Liver (tissue), 9 donors: ENCODE measurements around the gene DOCK10. TPM values are rescaled to one million over a fixed set of nuclear protein-coding genes. Genes with fewer than 3 reads are reported as not detected.

Experiments
- DNase-seq: peaks from one replicate; pipeline ENCODE4 v3.0.0-alpha.2; 2017; ENCODE audit warnings: low spot score
- H3K27ac ChIP-seq, 2 donors: one replicate each; pipeline ENCODE4 v1.7.0; 2013; ENCODE audit warnings: inconsistent platforms in 2 of 2, low read length in 2 of 2, control low read depth in 1 of 2, low read depth in 1 of 2, mild to moderate bottlenecking in 1 of 2
- H3K27me3 ChIP-seq, 4 donors: one replicate each; pipeline versions ENCODE4 v1.6.1 to v1.7.0; 2013; ENCODE audit warnings: low read length in 3 of 4, inconsistent platforms in 1 of 4, mild to moderate bottlenecking in 1 of 4, moderate library complexity in 1 of 4; ENCODE audit not compliant: control insufficient read depth in 4 of 4, insufficient read depth in 4 of 4
- H3K36me3 ChIP-seq, 4 donors: one replicate each; pipeline versions ENCODE4 v1.6.1 to v1.7.0; 2013; ENCODE audit warnings: low read length in 3 of 4, mild to moderate bottlenecking in 3 of 4, low read depth in 1 of 4, moderate library complexity in 1 of 4; ENCODE audit not compliant: control insufficient read depth in 4 of 4, insufficient read depth in 3 of 4
- H3K4me1 ChIP-seq, 4 donors: one replicate each; pipeline versions ENCODE4 v1.6.1 to v1.7.0; 2013; ENCODE audit warnings: low read length in 3 of 4, mild to moderate bottlenecking in 3 of 4, moderate library complexity in 1 of 4; ENCODE audit not compliant: control insufficient read depth in 4 of 4, insufficient read depth in 4 of 4
- H3K4me3 ChIP-seq, 3 donors: one replicate each; pipeline versions ENCODE4 v1.6.1 to v1.7.0; 2013; ENCODE audit warnings: low read length in 3 of 3, control low read depth in 1 of 3, low read depth in 1 of 3, mild to moderate bottlenecking in 1 of 3
- H3K9ac ChIP-seq, 2 donors: one replicate each; pipeline ENCODE4 v1.7.0; 2013; ENCODE audit warnings: low read length in 2 of 2, mild to moderate bottlenecking in 2 of 2, moderate library complexity in 2 of 2, control low read depth in 1 of 2, low read depth in 1 of 2
- H3K9me3 ChIP-seq, 4 donors: one replicate each; pipeline versions ENCODE4 v1.6.1 to v1.7.0; 2013; ENCODE audit warnings: low read length in 3 of 4; ENCODE audit not compliant: control insufficient read depth in 4 of 4
- EGR1 ChIP-seq, 2 donors: IDR thresholded peaks; 2 replicates each; pipeline ENCODE4 v1.6.1; 2016 to 2018; ENCODE audit warnings: antibody characterized with exemption in 2 of 2, low read depth in 2 of 2
- FOXA1 ChIP-seq: IDR thresholded peaks from 2 replicates; pipeline ENCODE4 v1.6.1; 2016; ENCODE audit warnings: antibody characterized with exemption
- FOXA2 ChIP-seq: IDR thresholded peaks from 2 replicates; pipeline ENCODE4 v1.6.1; 2016; ENCODE audit warnings: antibody characterized with exemption
- GABPA ChIP-seq, 2 donors: IDR thresholded peaks in 1 of 2; conservative IDR thresholded peaks in 1 of 2; 2 replicates each; pipeline ENCODE4 v1.6.1; 2016; ENCODE audit warnings: antibody characterized with exemption in 2 of 2, mild to moderate bottlenecking in 1 of 2, moderate library complexity in 1 of 2
- HNF4A ChIP-seq, 2 donors: conservative IDR thresholded peaks; 2 replicates each; pipeline ENCODE4 v1.6.1; 2016; ENCODE audit warnings: antibody characterized with exemption in 2 of 2, mild to moderate bottlenecking in 2 of 2
- HNF4G ChIP-seq: IDR thresholded peaks from 2 replicates; pipeline ENCODE4 v1.6.1; 2016; ENCODE audit warnings: antibody characterized with exemption
- JUND ChIP-seq, 2 donors: IDR thresholded peaks; 2 replicates each; pipeline ENCODE4 v1.6.1; 2016; ENCODE audit warnings: antibody characterized with exemption in 2 of 2
- NR2F2 ChIP-seq: IDR thresholded peaks from 2 replicates; pipeline ENCODE4 v1.6.1; 2016; ENCODE audit warnings: antibody characterized with exemption
- RAD21 ChIP-seq, 2 donors: IDR thresholded peaks; 2 replicates each; pipeline ENCODE4 v1.6.1; 2016; ENCODE audit warnings: antibody characterized with exemption in 2 of 2, mild to moderate bottlenecking in 2 of 2
- RXRA ChIP-seq, 2 donors: IDR thresholded peaks; 2 replicates each; pipeline ENCODE4 v1.6.1; 2017 to 2018; ENCODE audit warnings: antibody characterized with exemption in 2 of 2, mild to moderate bottlenecking in 1 of 2
- SP1 ChIP-seq: IDR thresholded peaks from 2 replicates; pipeline ENCODE4 v1.6.1; 2018; ENCODE audit warnings: antibody characterized with exemption, mild to moderate bottlenecking
- TAF1 ChIP-seq: conservative IDR thresholded peaks from 2 replicates; pipeline ENCODE4 v1.6.1; 2016; ENCODE audit warnings: antibody characterized with exemption, mild to moderate bottlenecking
- YY1 ChIP-seq: IDR thresholded peaks from 2 replicates; pipeline ENCODE4 v1.6.1; 2016; ENCODE audit warnings: antibody characterized with exemption, mild to moderate bottlenecking
- WGBS: extraction: QIAGEN DNeasy Blood & Tissue Kit; methylation state at CpG from one replicate; pipeline ENCODE4 v1.1.7; 2013; 5-methylcytosine and 5-hydroxymethylcytosine counted together
- polyA plus RNA-seq, 2 donors: library from polyadenylated mRNA; stranded (reverse) in 1 of 2; unstranded in 1 of 2; fragments of 200-250 nt in 1 of 2; fragments of >200 nt in 1 of 2; fragmentation: Nextera tagmentation in 1 of 2; extraction: Ambion mirVana in 1 of 2; gene quantifications; one replicate each; pipeline versions ENCODE4 v1.2.1 to v1.2.3, GENCODE V29; 2013 to 2015
- total RNA-seq, 2 donors: library from RNA; depleted of rRNA; stranded (reverse); fragments of >200 nt; gene quantifications; one replicate each; pipeline ENCODE4 v1.2.3, GENCODE V29; 2014
- TF ChIP-seq, protein P1 (sequence below): IDR thresholded peaks from 2 replicates; pipeline ENCODE4 v1.6.1; 2016; ENCODE audit warnings: antibody characterized with exemption
- TF ChIP-seq, protein P2 (sequence below): IDR thresholded peaks from 2 replicates; pipeline ENCODE4 v1.6.1; 2016; ENCODE audit warnings: antibody characterized with exemption, mild to moderate bottlenecking
- TF ChIP-seq, protein P3 (sequence below): IDR thresholded peaks from 2 replicates; pipeline ENCODE4 v1.6.1; 2016; ENCODE audit warnings: antibody characterized with exemption
- TF ChIP-seq, protein P4 (sequence below): fragments of 150-350 bp; IDR thresholded peaks from 2 replicates; pipeline ENCODE4 v1.5.1; 2017; ENCODE audit warnings: improper control_type of control experiment, low read depth, low read length; ENCODE audit not compliant: missing input control
- TF ChIP-seq, protein P5 (sequence below): IDR thresholded peaks from 2 replicates; pipeline ENCODE4 v1.6.1; 2016; ENCODE audit warnings: antibody characterized with exemption
- donor health status: healthy.
- donor health status: healthy.
- donor health status: healthy.
- donor health status: healthy.
- donor health status: healthy.

DOCK10 gene
- total and polyA plus RNA-seq, 4 donors, result 1.2 to 15.3 (median 6.8) TPM

DNA sequence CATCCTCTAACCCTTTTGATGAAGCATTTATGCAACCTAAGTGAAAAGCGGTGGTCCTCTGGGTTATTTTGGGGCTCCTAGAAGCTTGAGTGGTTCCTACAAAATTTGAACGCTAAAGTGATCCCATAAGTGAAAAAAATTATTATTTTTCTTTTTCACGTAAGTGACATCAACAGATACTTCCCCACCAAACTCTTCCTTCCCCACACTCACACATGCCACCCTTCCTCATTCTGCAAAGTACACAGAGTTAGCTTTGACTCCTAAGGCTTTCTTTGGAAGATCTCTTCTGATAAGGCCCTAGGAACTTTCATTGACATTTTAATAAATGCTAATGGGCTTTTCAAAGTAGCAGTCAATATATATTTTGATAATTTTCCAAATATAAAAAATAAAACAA, 109.7 kb downstream of the DOCK10 start:
- WGBS, result 83% methylated on average over 3 of the region's 3 CpGs
- Histone ChIP-seq H3K36me3 (peaks cover 0 to 4% (median 0%) of the 10 kb centered on the region in 4 donors), H3K4me3 (no peak overlapping the region), H3K27me3 (no peaks in the 10 kb centered on the region), H3K9ac (no peak overlapping the region), H3K9me3 (no peaks in the 10 kb centered on the region), H3K27ac (no peak overlapping the region), H3K4me1 (no peaks in the 10 kb centered on the region)
- no peak for DNase-seq
- no peak for TF ChIP-seq GABPA (IDR thresholded peaks at IDR 0.05 in 1 of 2, conservative IDR thresholded peaks at IDR 0.05 in 1 of 2)
- TF ChIP-seq NR2F2, result no peak
- TF ChIP-seq TAF1, result no peak
- TF ChIP-seq RAD21 (IDR thresholded peaks at IDR 0.05), result no peak
- TF ChIP-seq, protein P1, sequence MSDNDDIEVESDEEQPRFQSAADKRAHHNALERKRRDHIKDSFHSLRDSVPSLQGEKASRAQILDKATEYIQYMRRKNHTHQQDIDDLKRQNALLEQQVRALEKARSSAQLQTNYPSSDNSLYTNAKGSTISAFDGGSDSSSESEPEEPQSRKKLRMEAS, result no peak
- no peak for TF ChIP-seq FOXA2
- TF ChIP-seq EGR1 (IDR thresholded peaks at IDR 0.05; ENCODE audit: low read depth in 2 of 2), result no peak
- TF ChIP-seq SP1, result no peak
- no peak for TF ChIP-seq HNF4A (conservative IDR thresholded peaks at IDR 0.05)
- TF ChIP-seq JUND (IDR thresholded peaks at IDR 0.05), result no peak
- TF ChIP-seq, protein P2, sequence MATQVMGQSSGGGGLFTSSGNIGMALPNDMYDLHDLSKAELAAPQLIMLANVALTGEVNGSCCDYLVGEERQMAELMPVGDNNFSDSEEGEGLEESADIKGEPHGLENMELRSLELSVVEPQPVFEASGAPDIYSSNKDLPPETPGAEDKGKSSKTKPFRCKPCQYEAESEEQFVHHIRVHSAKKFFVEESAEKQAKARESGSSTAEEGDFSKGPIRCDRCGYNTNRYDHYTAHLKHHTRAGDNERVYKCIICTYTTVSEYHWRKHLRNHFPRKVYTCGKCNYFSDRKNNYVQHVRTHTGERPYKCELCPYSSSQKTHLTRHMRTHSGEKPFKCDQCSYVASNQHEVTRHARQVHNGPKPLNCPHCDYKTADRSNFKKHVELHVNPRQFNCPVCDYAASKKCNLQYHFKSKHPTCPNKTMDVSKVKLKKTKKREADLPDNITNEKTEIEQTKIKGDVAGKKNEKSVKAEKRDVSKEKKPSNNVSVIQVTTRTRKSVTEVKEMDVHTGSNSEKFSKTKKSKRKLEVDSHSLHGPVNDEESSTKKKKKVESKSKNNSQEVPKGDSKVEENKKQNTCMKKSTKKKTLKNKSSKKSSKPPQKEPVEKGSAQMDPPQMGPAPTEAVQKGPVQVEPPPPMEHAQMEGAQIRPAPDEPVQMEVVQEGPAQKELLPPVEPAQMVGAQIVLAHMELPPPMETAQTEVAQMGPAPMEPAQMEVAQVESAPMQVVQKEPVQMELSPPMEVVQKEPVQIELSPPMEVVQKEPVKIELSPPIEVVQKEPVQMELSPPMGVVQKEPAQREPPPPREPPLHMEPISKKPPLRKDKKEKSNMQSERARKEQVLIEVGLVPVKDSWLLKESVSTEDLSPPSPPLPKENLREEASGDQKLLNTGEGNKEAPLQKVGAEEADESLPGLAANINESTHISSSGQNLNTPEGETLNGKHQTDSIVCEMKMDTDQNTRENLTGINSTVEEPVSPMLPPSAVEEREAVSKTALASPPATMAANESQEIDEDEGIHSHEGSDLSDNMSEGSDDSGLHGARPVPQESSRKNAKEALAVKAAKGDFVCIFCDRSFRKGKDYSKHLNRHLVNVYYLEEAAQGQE, result no peak
- TF ChIP-seq, protein P3, sequence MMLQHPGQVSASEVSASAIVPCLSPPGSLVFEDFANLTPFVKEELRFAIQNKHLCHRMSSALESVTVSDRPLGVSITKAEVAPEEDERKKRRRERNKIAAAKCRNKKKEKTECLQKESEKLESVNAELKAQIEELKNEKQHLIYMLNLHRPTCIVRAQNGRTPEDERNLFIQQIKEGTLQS, result no peak
- TF ChIP-seq, protein P4, sequence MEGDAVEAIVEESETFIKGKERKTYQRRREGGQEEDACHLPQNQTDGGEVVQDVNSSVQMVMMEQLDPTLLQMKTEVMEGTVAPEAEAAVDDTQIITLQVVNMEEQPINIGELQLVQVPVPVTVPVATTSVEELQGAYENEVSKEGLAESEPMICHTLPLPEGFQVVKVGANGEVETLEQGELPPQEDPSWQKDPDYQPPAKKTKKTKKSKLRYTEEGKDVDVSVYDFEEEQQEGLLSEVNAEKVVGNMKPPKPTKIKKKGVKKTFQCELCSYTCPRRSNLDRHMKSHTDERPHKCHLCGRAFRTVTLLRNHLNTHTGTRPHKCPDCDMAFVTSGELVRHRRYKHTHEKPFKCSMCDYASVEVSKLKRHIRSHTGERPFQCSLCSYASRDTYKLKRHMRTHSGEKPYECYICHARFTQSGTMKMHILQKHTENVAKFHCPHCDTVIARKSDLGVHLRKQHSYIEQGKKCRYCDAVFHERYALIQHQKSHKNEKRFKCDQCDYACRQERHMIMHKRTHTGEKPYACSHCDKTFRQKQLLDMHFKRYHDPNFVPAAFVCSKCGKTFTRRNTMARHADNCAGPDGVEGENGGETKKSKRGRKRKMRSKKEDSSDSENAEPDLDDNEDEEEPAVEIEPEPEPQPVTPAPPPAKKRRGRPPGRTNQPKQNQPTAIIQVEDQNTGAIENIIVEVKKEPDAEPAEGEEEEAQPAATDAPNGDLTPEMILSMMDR, result no peak
- TF ChIP-seq YY1, result no peak
- no peak for TF ChIP-seq HNF4G
- TF ChIP-seq, protein P5, sequence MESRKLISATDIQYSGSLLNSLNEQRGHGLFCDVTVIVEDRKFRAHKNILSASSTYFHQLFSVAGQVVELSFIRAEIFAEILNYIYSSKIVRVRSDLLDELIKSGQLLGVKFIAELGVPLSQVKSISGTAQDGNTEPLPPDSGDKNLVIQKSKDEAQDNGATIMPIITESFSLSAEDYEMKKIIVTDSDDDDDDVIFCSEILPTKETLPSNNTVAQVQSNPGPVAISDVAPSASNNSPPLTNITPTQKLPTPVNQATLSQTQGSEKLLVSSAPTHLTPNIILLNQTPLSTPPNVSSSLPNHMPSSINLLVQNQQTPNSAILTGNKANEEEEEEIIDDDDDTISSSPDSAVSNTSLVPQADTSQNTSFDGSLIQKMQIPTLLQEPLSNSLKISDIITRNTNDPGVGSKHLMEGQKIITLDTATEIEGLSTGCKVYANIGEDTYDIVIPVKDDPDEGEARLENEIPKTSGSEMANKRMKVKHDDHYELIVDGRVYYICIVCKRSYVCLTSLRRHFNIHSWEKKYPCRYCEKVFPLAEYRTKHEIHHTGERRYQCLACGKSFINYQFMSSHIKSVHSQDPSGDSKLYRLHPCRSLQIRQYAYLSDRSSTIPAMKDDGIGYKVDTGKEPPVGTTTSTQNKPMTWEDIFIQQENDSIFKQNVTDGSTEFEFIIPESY, result no peak
- TF ChIP-seq FOXA1, result no peak
- TF ChIP-seq RXRA (IDR thresholded peaks at IDR 0.05), result no peak
